Liver (tissue), 9 donors: ENCODE measurements around the gene ADARB1. TPM values are rescaled to one million over a fixed set of nuclear protein-coding genes. Genes with fewer than 3 reads are reported as not detected.

ENCODE experiments used
- DNase-seq: peaks from one replicate; pipeline ENCODE4 v3.0.0-alpha.2; 2017; ENCODE audit warnings: low spot score
- H3K27ac ChIP-seq, 2 donors: one replicate each; pipeline ENCODE4 v1.7.0; 2013; ENCODE audit warnings: inconsistent platforms in 2 of 2, low read length in 2 of 2, control low read depth in 1 of 2, low read depth in 1 of 2, mild to moderate bottlenecking in 1 of 2
- H3K27me3 ChIP-seq, 4 donors: one replicate each; pipeline versions ENCODE4 v1.6.1 to v1.7.0; 2013; ENCODE audit warnings: low read length in 3 of 4, inconsistent platforms in 1 of 4, mild to moderate bottlenecking in 1 of 4, moderate library complexity in 1 of 4; ENCODE audit not compliant: control insufficient read depth in 4 of 4, insufficient read depth in 4 of 4
- H3K36me3 ChIP-seq, 4 donors: one replicate each; pipeline versions ENCODE4 v1.6.1 to v1.7.0; 2013; ENCODE audit warnings: low read length in 3 of 4, mild to moderate bottlenecking in 3 of 4, low read depth in 1 of 4, moderate library complexity in 1 of 4; ENCODE audit not compliant: control insufficient read depth in 4 of 4, insufficient read depth in 3 of 4
- H3K4me1 ChIP-seq, 4 donors: one replicate each; pipeline versions ENCODE4 v1.6.1 to v1.7.0; 2013; ENCODE audit warnings: low read length in 3 of 4, mild to moderate bottlenecking in 3 of 4, moderate library complexity in 1 of 4; ENCODE audit not compliant: control insufficient read depth in 4 of 4, insufficient read depth in 4 of 4
- H3K4me3 ChIP-seq, 3 donors: one replicate each; pipeline versions ENCODE4 v1.6.1 to v1.7.0; 2013; ENCODE audit warnings: low read length in 3 of 3, control low read depth in 1 of 3, low read depth in 1 of 3, mild to moderate bottlenecking in 1 of 3
- H3K9ac ChIP-seq, 2 donors: one replicate each; pipeline ENCODE4 v1.7.0; 2013; ENCODE audit warnings: low read length in 2 of 2, mild to moderate bottlenecking in 2 of 2, moderate library complexity in 2 of 2, control low read depth in 1 of 2, low read depth in 1 of 2
- H3K9me3 ChIP-seq, 4 donors: one replicate each; pipeline versions ENCODE4 v1.6.1 to v1.7.0; 2013; ENCODE audit warnings: low read length in 3 of 4; ENCODE audit not compliant: control insufficient read depth in 4 of 4
- ATF3 ChIP-seq: IDR thresholded peaks from 2 replicates; pipeline ENCODE4 v1.6.1; 2016; ENCODE audit warnings: antibody characterized with exemption
- CTCF ChIP-seq: fragments of 150-350 bp; IDR thresholded peaks from 2 replicates; pipeline ENCODE4 v1.5.1; 2017; ENCODE audit warnings: improper control_type of control experiment, low read depth, low read length; ENCODE audit not compliant: missing input control
- EGR1 ChIP-seq, 2 donors: IDR thresholded peaks; 2 replicates each; pipeline ENCODE4 v1.6.1; 2016 to 2018; ENCODE audit warnings: antibody characterized with exemption in 2 of 2, low read depth in 2 of 2
- FOXA1 ChIP-seq: IDR thresholded peaks from 2 replicates; pipeline ENCODE4 v1.6.1; 2016; ENCODE audit warnings: antibody characterized with exemption
- FOXA2 ChIP-seq: IDR thresholded peaks from 2 replicates; pipeline ENCODE4 v1.6.1; 2016; ENCODE audit warnings: antibody characterized with exemption
- GABPA ChIP-seq, 2 donors: IDR thresholded peaks in 1 of 2; conservative IDR thresholded peaks in 1 of 2; 2 replicates each; pipeline ENCODE4 v1.6.1; 2016; ENCODE audit warnings: antibody characterized with exemption in 2 of 2, mild to moderate bottlenecking in 1 of 2, moderate library complexity in 1 of 2
- HNF4A ChIP-seq, 2 donors: conservative IDR thresholded peaks; 2 replicates each; pipeline ENCODE4 v1.6.1; 2016; ENCODE audit warnings: antibody characterized with exemption in 2 of 2, mild to moderate bottlenecking in 2 of 2
- JUND ChIP-seq, 2 donors: IDR thresholded peaks; 2 replicates each; pipeline ENCODE4 v1.6.1; 2016; ENCODE audit warnings: antibody characterized with exemption in 2 of 2
- MAX ChIP-seq: IDR thresholded peaks from 2 replicates; pipeline ENCODE4 v1.6.1; 2016; ENCODE audit warnings: antibody characterized with exemption
- NR2F2 ChIP-seq: IDR thresholded peaks from 2 replicates; pipeline ENCODE4 v1.6.1; 2016; ENCODE audit warnings: antibody characterized with exemption
- RAD21 ChIP-seq, 2 donors: IDR thresholded peaks; 2 replicates each; pipeline ENCODE4 v1.6.1; 2016; ENCODE audit warnings: antibody characterized with exemption in 2 of 2, mild to moderate bottlenecking in 2 of 2
- REST ChIP-seq: IDR thresholded peaks from 2 replicates; pipeline ENCODE4 v1.6.1; 2016; ENCODE audit warnings: antibody characterized with exemption, mild to moderate bottlenecking
- RXRA ChIP-seq, 2 donors: IDR thresholded peaks; 2 replicates each; pipeline ENCODE4 v1.6.1; 2017 to 2018; ENCODE audit warnings: antibody characterized with exemption in 2 of 2, mild to moderate bottlenecking in 1 of 2
- TAF1 ChIP-seq: conservative IDR thresholded peaks from 2 replicates; pipeline ENCODE4 v1.6.1; 2016; ENCODE audit warnings: antibody characterized with exemption, mild to moderate bottlenecking
- YY1 ChIP-seq: IDR thresholded peaks from 2 replicates; pipeline ENCODE4 v1.6.1; 2016; ENCODE audit warnings: antibody characterized with exemption, mild to moderate bottlenecking
- ZBTB33 ChIP-seq: IDR thresholded peaks from 2 replicates; pipeline ENCODE4 v1.6.1; 2016; ENCODE audit warnings: antibody characterized with exemption
- WGBS: extraction: QIAGEN DNeasy Blood & Tissue Kit; methylation state at CpG from one replicate; pipeline ENCODE4 v1.1.7; 2013; 5-methylcytosine and 5-hydroxymethylcytosine counted together
- polyA plus RNA-seq, 2 donors: library from polyadenylated mRNA; stranded (reverse) in 1 of 2; unstranded in 1 of 2; fragments of 200-250 nt in 1 of 2; fragments of >200 nt in 1 of 2; fragmentation: Nextera tagmentation in 1 of 2; extraction: Ambion mirVana in 1 of 2; gene quantifications; one replicate each; pipeline versions ENCODE4 v1.2.1 to v1.2.3, GENCODE V29; 2013 to 2015
- total RNA-seq, 2 donors: library from RNA; depleted of rRNA; stranded (reverse); fragments of >200 nt; gene quantifications; one replicate each; pipeline ENCODE4 v1.2.3, GENCODE V29; 2014
- donor health status: healthy.
- donor health status: healthy.
- donor health status: healthy.
- donor health status: healthy.
- donor health status: healthy.

ADARB1 gene
- total and polyA plus RNA-seq, 4 donors, result 1.6 to 7.8 (median 2.9) TPM

- TF ChIP-seq CTCF (no peak), TAF1 (no peak), FOXA1 (no peak), RXRA (IDR thresholded peaks at IDR 0.05) (no peak), GABPA (IDR thresholded peaks at IDR 0.05 in 1 of 2, conservative IDR thresholded peaks at IDR 0.05 in 1 of 2) (no peak), EGR1 (IDR thresholded peaks at IDR 0.05; ENCODE audit: low read depth in 2 of 2) (no peak), JUND (IDR thresholded peaks at IDR 0.05) (no peak)
These were observed 103.8 kb downstream of the ADARB1 start (continued) for GRCh38 chr21:45178070-45178608.

GRCh38 chr21:45178971-45179370 lies 104.6 kb downstream of the ADARB1 start:
- Histone ChIP-seq H3K36me3 (peaks cover 0 to 3% (median 2%) of the 10 kb centered on the region in 4 donors), H3K9ac (no peak overlapping the region), H3K27ac (no peak overlapping the region), H3K4me1 (no peaks in the 10 kb centered on the region), H3K9me3 (no peaks in the 10 kb centered on the region), H3K4me3 (no peak overlapping the region), H3K27me3 (no peaks in the 10 kb centered on the region)
- TF ChIP-seq ZBTB33 (no peak), YY1 (no peak), ATF3 (no peak), GABPA (IDR thresholded peaks at IDR 0.05 in 1 of 2, conservative IDR thresholded peaks at IDR 0.05 in 1 of 2) (no peak)
- 96% methylated on average over 11 of the region's 11 CpGs for WGBS
- DNase-seq, result no peak

- no peak overlapping the region for H3K4me3 ChIP-seq
- no peak for DNase-seq
- no peak overlapping the region for H3K27ac ChIP-seq
- H3K9me3 ChIP-seq, result no peaks in the 10 kb centered on the region
- no peak overlapping the region for H3K9ac ChIP-seq
- H3K4me1 ChIP-seq, result no peaks in the 10 kb centered on the region
- H3K36me3 ChIP-seq, result peaks cover 0 to 4% (median 2%) of the 10 kb centered on the region in 4 donors
- no peaks in the 10 kb centered on the region for H3K27me3 ChIP-seq
- 97% methylated on average over 20 of the region's 20 CpGs for WGBS
- TF ChIP-seq REST, result no peak
- TF ChIP-seq CTCF, result no peak
- no peak for TF ChIP-seq GABPA (IDR thresholded peaks at IDR 0.05 in 1 of 2, conservative IDR thresholded peaks at IDR 0.05 in 1 of 2)
- no peak for TF ChIP-seq JUND (IDR thresholded peaks at IDR 0.05)
- TF ChIP-seq RXRA (IDR thresholded peaks at IDR 0.05), result no peak
- TF ChIP-seq HNF4A (conservative IDR thresholded peaks at IDR 0.05), result no peak
- no peak for TF ChIP-seq FOXA1
- TF ChIP-seq TAF1, result no peak
- TF ChIP-seq NR2F2, result no peak
- no peak for TF ChIP-seq MAX
- no peak for TF ChIP-seq EGR1 (IDR thresholded peaks at IDR 0.05; ENCODE audit: low read depth in 2 of 2)
- no peak for TF ChIP-seq RAD21 (IDR thresholded peaks at IDR 0.05)
- TF ChIP-seq ATF3, result no peak
- TF ChIP-seq FOXA2, result no peak
- no peak for TF ChIP-seq YY1
These were observed 105.3 kb downstream of the ADARB1 start for GRCh38 chr21:45179568-45180245.
